ENCODE results near the gene TFAP2A.

Gene TFAP2A

GRCh38 chr6:10419749-10420545 is 5.1 kb upstream of the TFAP2A start:
- no peak overlapping the region for H3K4me3 ChIP-seq (ENCODE audit: low read depth, low read length)

GRCh38 chr6:10418862-10419748 is 4.2 kb upstream of the TFAP2A start:
- TF ChIP-seq CTCF (IDR thresholded peaks at IDR 0.05; ENCODE audit: low read depth, low read length): no peak
- Histone ChIP-seq H3K36me3 (no peaks in the 10 kb centered on the region), H3K4me1 (no peaks in the 10 kb centered on the region), H3K9me3 (no peaks in the 10 kb centered on the region), H3K4me3 (ENCODE audit: low read depth, low read length) (no peak overlapping the region), H3K27me3 (peaks cover 100% of the 10 kb centered on the region)
- DNase-seq: no peak

More at GRCh38 chr6:10419749-10420545, 5.1 kb upstream of the TFAP2A start:
- no peaks in the 10 kb centered on the region for H3K9me3 ChIP-seq
- no peaks in the 10 kb centered on the region for H3K4me1 ChIP-seq
- H3K36me3 ChIP-seq: no peaks in the 10 kb centered on the region
- no peak for TF ChIP-seq CTCF (IDR thresholded peaks at IDR 0.05; ENCODE audit: low read depth, low read length)
- H3K27me3 ChIP-seq: peaks cover 100% of the 10 kb centered on the region
- no peak for DNase-seq

GRCh38 chr6:10418361-10418861 is 3.5 kb upstream of the TFAP2A start:
- peaks cover 100% of the 10 kb centered on the region for H3K27me3 ChIP-seq

DNA sequence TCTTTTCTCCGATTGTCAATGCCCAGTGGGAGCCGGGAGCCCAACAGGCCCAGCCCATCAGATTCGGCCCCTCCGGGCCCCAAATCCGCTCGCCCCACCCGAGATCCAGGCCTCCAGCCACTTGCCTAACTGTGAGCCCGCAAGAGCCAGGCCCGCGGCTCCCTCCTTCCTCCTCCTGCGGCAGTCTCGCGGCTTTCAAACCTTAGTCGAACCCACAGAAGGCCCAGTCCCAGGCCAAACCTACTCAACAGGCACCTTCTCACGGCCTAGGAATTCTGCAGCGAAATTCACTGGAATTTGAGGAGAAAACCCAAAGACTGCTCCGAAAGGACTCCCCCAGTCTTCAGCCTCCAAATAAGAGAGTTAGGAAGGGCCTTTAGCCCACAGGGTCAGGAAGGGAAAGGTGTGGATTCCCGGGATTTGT is 2.8 kb upstream of the TFAP2A start:
- no peaks in the 10 kb centered on the region for H3K36me3 ChIP-seq
- peaks cover 100% of the 10 kb centered on the region for H3K27me3 ChIP-seq
- no peak overlapping the region for H3K4me3 ChIP-seq (ENCODE audit: low read depth, low read length)
- no peak for TF ChIP-seq CTCF (IDR thresholded peaks at IDR 0.05; ENCODE audit: low read depth, low read length)
- DNase-seq: no peak
- H3K9me3 ChIP-seq: no peaks in the 10 kb centered on the region
- no peaks in the 10 kb centered on the region for H3K4me1 ChIP-seq

More at GRCh38 chr6:10418361-10418861, 3.5 kb upstream of the TFAP2A start:
- no peak for DNase-seq
- no peak for TF ChIP-seq CTCF (IDR thresholded peaks at IDR 0.05; ENCODE audit: low read depth, low read length)
- H3K36me3 ChIP-seq: no peaks in the 10 kb centered on the region
- H3K4me3 ChIP-seq (ENCODE audit: low read depth, low read length): no peak overlapping the region
- no peaks in the 10 kb centered on the region for H3K9me3 ChIP-seq
- no peaks in the 10 kb centered on the region for H3K4me1 ChIP-seq

GRCh38 chr6:10416863-10417641 is 2.2 kb upstream of the TFAP2A start:
- TF ChIP-seq CTCF (IDR thresholded peaks at IDR 0.05; ENCODE audit: low read depth, low read length): no peak
- Histone ChIP-seq H3K4me3 (ENCODE audit: low read depth, low read length) (no peak overlapping the region), H3K9me3 (no peaks in the 10 kb centered on the region), H3K27me3 (peaks cover 99% of the 10 kb centered on the region), H3K4me1 (no peaks in the 10 kb centered on the region), H3K36me3 (no peaks in the 10 kb centered on the region)
- DNase-seq: no peak
